Thyroid gland (tissue), 4 donors: ENCODE data around the gene RYR2. TPM values are rescaled to one million over a fixed set of nuclear protein-coding genes. Genes with fewer than 3 reads are reported as not detected.

Experiments used
- DNase-seq, 2 donors: peaks; one replicate each; pipeline ENCODE4 v3.0.0-alpha.2; 2019
- H3K27ac ChIP-seq, 3 donors: fragments of 200-600 bp; sonication (generic); 1 replicate in 2 of 3; 2 replicates in 1 of 3; pipeline ENCODE4 v1.5.1; 2016 to 2019; ENCODE audit warnings: mild to moderate bottlenecking in 1 of 3, moderate library complexity in 1 of 3
- H3K27me3 ChIP-seq: fragments of 200-600 bp; sonication (generic); one replicate; pipeline ENCODE4 v1.5.1; 2019
- H3K36me3 ChIP-seq, 2 donors: fragments of 200-600 bp; sonication (generic); one replicate each; pipeline ENCODE4 v1.5.1; 2016 to 2019
- H3K4me1 ChIP-seq, 2 donors: fragments of 200-600 bp; sonication (generic); one replicate each; pipeline ENCODE4 v1.5.1; 2017 to 2019
- H3K4me3 ChIP-seq, 3 donors: fragments of 200-600 bp; sonication (generic); replicated peaks in 1 of 3; 1 replicate in 2 of 3; 2 replicates in 1 of 3; pipeline ENCODE4 v1.5.1; 2016; ENCODE audit warnings: mild to moderate bottlenecking in 1 of 3
- H3K9me3 ChIP-seq: fragments of 200-600 bp; sonication (generic); one replicate; pipeline ENCODE4 v1.5.1; 2017
- CTCF ChIP-seq, 6 experiments: fragments of 200-600 bp in 3 of 6; fragments of 450-650 bp in 3 of 6; sonication (generic) in 3 of 6; IDR thresholded peaks; one replicate each; pipeline ENCODE4 v1.5.1; 2016 to 2019; ENCODE audit warnings: antibody characterized with exemption in 6 of 6, mild to moderate bottlenecking in 2 of 6, inconsistent platforms in 1 of 6, moderate library complexity in 1 of 6
- POLR2A ChIP-seq, 2 donors: fragments of 450-650 bp; IDR thresholded peaks; one replicate each; pipeline ENCODE4 v1.6.1; 2017; ENCODE audit warnings: antibody characterized with exemption in 2 of 2, mild to moderate bottlenecking in 2 of 2, moderate library complexity in 1 of 2
- WGBS, 2 donors: methylation state at CpG; one replicate each; pipeline ENCODE4 v1.1.5; 2017; 5-methylcytosine and 5-hydroxymethylcytosine counted together
- intact Hi-C: fragments of 100-400 bp; cut with DNase I; formaldehyde crosslinking; loops from one replicate; pipeline ENCODE4 v1.15.1; 2023
- total RNA-seq, 4 donors: library from RNA; depleted of rRNA; stranded (reverse); fragments of >200 nt; gene quantifications; one replicate each; pipeline ENCODE4 v1.2.3, GENCODE V29; 2016

RYR2 gene
- total RNA-seq, 4 donors from 2014 or later = 6.6 to 31.8 (median 28.2) TPM

- TF ChIP-seq POLR2A (IDR thresholded peaks at IDR 0.05) = no peak
- no peak for TF ChIP-seq CTCF (IDR thresholded peaks at IDR 0.05)
- WGBS, 2 donors = 71 to 77% methylated on average over 3 of the region's 3 CpGs
- H3K4me1 ChIP-seq = no peaks in the 10 kb centered on the region
- H3K9me3 ChIP-seq = no peaks in the 10 kb centered on the region
- no peaks in the 10 kb centered on the region for H3K27me3 ChIP-seq
- intact Hi-C loops = no loop called here
- DNase-seq = no peak
- no peak overlapping the region for H3K27ac ChIP-seq
- no peaks in the 10 kb centered on the region for H3K36me3 ChIP-seq
- H3K4me3 ChIP-seq = no peak overlapping the region
Observed at GRCh38 chr1:237341391-237341790, 299.4 kb downstream of the RYR2 start.

GRCh38 chr1:237342730-237343129, 300.7 kb downstream of the RYR2 start:
- Histone ChIP-seq H3K4me3 (no peak overlapping the region), H3K36me3 (no peaks in the 10 kb centered on the region), H3K9me3 (no peaks in the 10 kb centered on the region), H3K4me1 (no peaks in the 10 kb centered on the region), H3K27ac (no peak overlapping the region), H3K27me3 (no peaks in the 10 kb centered on the region)
- no peak for DNase-seq
- intact Hi-C loops = no loop called here
- no peak for TF ChIP-seq CTCF (IDR thresholded peaks at IDR 0.05)
- TF ChIP-seq POLR2A (IDR thresholded peaks at IDR 0.05) = no peak
- 95 to 96% methylated on average over 6 of the region's 6 CpGs for WGBS, 2 donors

- Histone ChIP-seq H3K4me3 (no peak overlapping the region), H3K36me3 (no peaks in the 10 kb centered on the region), H3K4me1 (no peaks in the 10 kb centered on the region), H3K9me3 (no peaks in the 10 kb centered on the region), H3K27ac (no peak overlapping the region), H3K27me3 (no peaks in the 10 kb centered on the region)
- TF ChIP-seq POLR2A (IDR thresholded peaks at IDR 0.05) (no peak), CTCF (IDR thresholded peaks at IDR 0.05) (no peak)
- WGBS, 2 donors = 95 to 97% methylated on average over 3 of the region's 3 CpGs
- no peak for DNase-seq
- intact Hi-C loops = no loop called here
Observed at GRCh38 chr1:237352747-237353146, 310.8 kb downstream of the RYR2 start.

GRCh38 chr1:237353918-237354317, 311.9 kb downstream of the RYR2 start:
- Histone ChIP-seq H3K4me1 (no peaks in the 10 kb centered on the region), H3K36me3 (no peaks in the 10 kb centered on the region), H3K9me3 (no peaks in the 10 kb centered on the region), H3K27ac (no peak overlapping the region), H3K4me3 (no peak overlapping the region), H3K27me3 (no peaks in the 10 kb centered on the region)
- intact Hi-C loops = no loop called here
- TF ChIP-seq CTCF (IDR thresholded peaks at IDR 0.05) (no peak), POLR2A (IDR thresholded peaks at IDR 0.05) (no peak)
- 91% methylated on average over 4 of the region's 4 CpGs for WGBS, 2 donors
- DNase-seq = no peak

GRCh38 chr1:237355022-237355421, 313.0 kb downstream of the RYR2 start:
- no peaks in the 10 kb centered on the region for H3K4me1 ChIP-seq
- intact Hi-C loops = no loop called here
- no peaks in the 10 kb centered on the region for H3K36me3 ChIP-seq
- 79 to 83% methylated on average over 1 of the region's 1 CpG for WGBS, 2 donors
- TF ChIP-seq CTCF (IDR thresholded peaks at IDR 0.05) = no peak
- TF ChIP-seq POLR2A (IDR thresholded peaks at IDR 0.05) = no peak
- H3K27me3 ChIP-seq = no peaks in the 10 kb centered on the region
- no peak for DNase-seq
- no peak overlapping the region for H3K4me3 ChIP-seq
- no peak overlapping the region for H3K27ac ChIP-seq
- H3K9me3 ChIP-seq = no peaks in the 10 kb centered on the region
